Skeletal muscle satellite cell (primary cell): ENCODE data around the gene OPN3.

Experiments
- H3K27me3 ChIP-seq: 2 replicates; pipeline ENCODE4 v1.7.0; 2013; ENCODE audit warnings: low read length; ENCODE audit not compliant: control insufficient read depth, insufficient read depth
- H3K36me3 ChIP-seq: 2 replicates; pipeline ENCODE4 v1.7.0; 2013; ENCODE audit warnings: mild to moderate bottlenecking, control low read depth, low read length; ENCODE audit not compliant: insufficient read depth
- H3K4me1 ChIP-seq: 2 replicates; pipeline ENCODE4 v1.7.0; 2013; ENCODE audit warnings: low read length; ENCODE audit not compliant: control insufficient read depth, insufficient read depth
- H3K4me2 ChIP-seq: 2 replicates; pipeline ENCODE4 v1.7.0; 2013; ENCODE audit warnings: mild to moderate bottlenecking, low read length
- H3K4me3 ChIP-seq: 2 replicates; pipeline ENCODE4 v1.7.0; 2013; ENCODE audit warnings: low read length
- H3K9ac ChIP-seq: 2 replicates; pipeline ENCODE4 v1.7.0; 2013; ENCODE audit warnings: mild to moderate bottlenecking, low read depth, low read length, moderate library complexity
- H3K9me3 ChIP-seq: replicated peaks from 2 replicates; pipeline ENCODE4 v1.7.0; 2013; ENCODE audit warnings: mild to moderate bottlenecking, control low read depth, low read length

Gene OPN3

GRCh38 chr1:241574154-241574553, 66.0 kb downstream of the OPN3 start:
- Histone ChIP-seq H3K4me1 (no peaks in the 10 kb centered on the region), H3K36me3 (no peaks in the 10 kb centered on the region), H3K4me2 (no peak overlapping the region), H3K9ac (no peak overlapping the region), H3K4me3 (no peak overlapping the region), H3K9me3 (no peaks in the 10 kb centered on the region), H3K27me3 (no peaks in the 10 kb centered on the region)

- no peaks in the 10 kb centered on the region for H3K9me3 ChIP-seq
- H3K4me2 ChIP-seq: no peak overlapping the region
- H3K4me3 ChIP-seq: no peak overlapping the region
- H3K27me3 ChIP-seq: no peaks in the 10 kb centered on the region
- H3K4me1 ChIP-seq: no peaks in the 10 kb centered on the region
- no peak overlapping the region for H3K9ac ChIP-seq
- no peaks in the 10 kb centered on the region for H3K36me3 ChIP-seq
Measured at GRCh38 chr1:241569848-241570247, 70.3 kb downstream of the OPN3 start.

GRCh38 chr1:241560849-241561187, 79.4 kb downstream of the OPN3 start:
- Histone ChIP-seq H3K4me1 (peaks cover 5% of the 10 kb centered on the region), H3K27me3 (no peaks in the 10 kb centered on the region), H3K9ac (no peak overlapping the region), H3K9me3 (no peaks in the 10 kb centered on the region), H3K4me3 (no peak overlapping the region), H3K36me3 (no peaks in the 10 kb centered on the region), H3K4me2 (no peak overlapping the region)

GRCh38 chr1:241560146-241560848, 79.9 kb downstream of the OPN3 start:
- no peak overlapping the region for H3K4me2 ChIP-seq
- no peaks in the 10 kb centered on the region for H3K9me3 ChIP-seq
- H3K4me1 ChIP-seq: peaks cover 5% of the 10 kb centered on the region
- no peaks in the 10 kb centered on the region for H3K27me3 ChIP-seq
- H3K9ac ChIP-seq: no peak overlapping the region
- no peaks in the 10 kb centered on the region for H3K36me3 ChIP-seq
- no peak overlapping the region for H3K4me3 ChIP-seq

- no peaks in the 10 kb centered on the region for H3K27me3 ChIP-seq
- H3K9ac ChIP-seq: no peak overlapping the region
- H3K9me3 ChIP-seq: no peaks in the 10 kb centered on the region
- H3K36me3 ChIP-seq: no peaks in the 10 kb centered on the region
- H3K4me1 ChIP-seq: peaks cover 5% of the 10 kb centered on the region
- no peak overlapping the region for H3K4me3 ChIP-seq
- H3K4me2 ChIP-seq: no peak overlapping the region
Measured at GRCh38 chr1:241557551-241558193, 82.5 kb downstream of the OPN3 start.

- no peaks in the 10 kb centered on the region for H3K9me3 ChIP-seq
- H3K4me1 ChIP-seq: peaks cover 5% of the 10 kb centered on the region
- no peaks in the 10 kb centered on the region for H3K36me3 ChIP-seq
- no peak overlapping the region for H3K4me3 ChIP-seq
- H3K4me2 ChIP-seq: no peak overlapping the region
- no peaks in the 10 kb centered on the region for H3K27me3 ChIP-seq
- no peak overlapping the region for H3K9ac ChIP-seq
Measured at GRCh38 chr1:241557031-241557430, 83.1 kb downstream of the OPN3 start.

- Histone ChIP-seq H3K9ac (no peak overlapping the region), H3K4me2 (no peak overlapping the region), H3K36me3 (no peaks in the 10 kb centered on the region), H3K9me3 (no peaks in the 10 kb centered on the region), H3K27me3 (no peaks in the 10 kb centered on the region), H3K4me3 (no peak overlapping the region), H3K4me1 (peaks cover 5% of the 10 kb centered on the region)
Measured at GRCh38 chr1:241555526-241555925, 84.6 kb downstream of the OPN3 start.

- H3K9me3 ChIP-seq: no peaks in the 10 kb centered on the region
- H3K4me1 ChIP-seq: peaks cover 5% of the 10 kb centered on the region
- no peaks in the 10 kb centered on the region for H3K27me3 ChIP-seq
- no peak overlapping the region for H3K4me2 ChIP-seq
- H3K36me3 ChIP-seq: no peaks in the 10 kb centered on the region
- H3K4me3 ChIP-seq: no peak overlapping the region
- no peak overlapping the region for H3K9ac ChIP-seq
Measured at GRCh38 chr1:241553886-241554592, 86.1 kb downstream of the OPN3 start.

- Histone ChIP-seq H3K9ac (no peak overlapping the region), H3K4me1 (no peaks in the 10 kb centered on the region), H3K4me2 (no peak overlapping the region), H3K36me3 (no peaks in the 10 kb centered on the region), H3K9me3 (no peaks in the 10 kb centered on the region), H3K4me3 (no peak overlapping the region), H3K27me3 (no peaks in the 10 kb centered on the region)
Measured at GRCh38 chr1:241551759-241552638, 88.2 kb downstream of the OPN3 start.

- no peak overlapping the region for H3K4me3 ChIP-seq
- H3K9ac ChIP-seq: no peak overlapping the region
- no peaks in the 10 kb centered on the region for H3K36me3 ChIP-seq
- no peaks in the 10 kb centered on the region for H3K4me1 ChIP-seq
- no peaks in the 10 kb centered on the region for H3K9me3 ChIP-seq
- H3K27me3 ChIP-seq: no peaks in the 10 kb centered on the region
- H3K4me2 ChIP-seq: no peak overlapping the region
Measured at GRCh38 chr1:241550318-241550717, 89.9 kb downstream of the OPN3 start.

GRCh38 chr1:241548008-241548407, 92.2 kb downstream of the OPN3 start:
- no peak overlapping the region for H3K4me2 ChIP-seq
- H3K36me3 ChIP-seq: no peaks in the 10 kb centered on the region
- no peak overlapping the region for H3K9ac ChIP-seq
- H3K4me1 ChIP-seq: no peaks in the 10 kb centered on the region
- H3K27me3 ChIP-seq: no peaks in the 10 kb centered on the region
- no peak overlapping the region for H3K4me3 ChIP-seq
- H3K9me3 ChIP-seq: no peaks in the 10 kb centered on the region
